Heart left ventricle (tissue), 16 donors: ENCODE data around the gene SREBF1. TPM values are rescaled to one million over a fixed set of nuclear protein-coding genes. Genes with fewer than 3 reads are reported as not detected.

ENCODE experiments used
- ATAC-seq, 4 donors: fragments of 200-7000 bp; cut with Tn5 transposase; one replicate each; pipeline ENCODE4 v1.9.1; 2020 to 2022; ENCODE audit warnings: moderate library complexity in 4 of 4, mild to moderate bottlenecking in 3 of 4, moderate number of reproducible peaks in 1 of 4
- DNase-seq, 5 donors: peaks; one replicate each; pipeline ENCODE4 v3.0.0-alpha.2; 2020
- H3K27ac ChIP-seq, 12 donors: fragments of 200-600 bp; sonication (generic) in 4 of 12; one replicate each; pipeline versions ENCODE4 v1.5.0 to v1.8.0; 2016 to 2022; ENCODE audit warnings: mild to moderate bottlenecking in 2 of 12
- H3K27me3 ChIP-seq, 9 donors: fragments of 200-600 bp; sonication (generic) in 2 of 9; one replicate each; pipeline versions ENCODE4 v1.5.1 to v1.8.0; 2016 to 2022; ENCODE audit warnings: mild to moderate bottlenecking in 3 of 9
- H3K36me3 ChIP-seq, 9 donors: fragments of 200-600 bp; sonication (generic) in 2 of 9; one replicate each; pipeline versions ENCODE4 v1.5.0 to v1.8.0; 2018 to 2022; ENCODE audit warnings: mild to moderate bottlenecking in 2 of 9
- H3K4me1 ChIP-seq, 12 donors: fragments of 200-600 bp; sonication (generic) in 4 of 12; one replicate each; pipeline versions ENCODE4 v1.5.0 to v1.8.0; 2016 to 2022; ENCODE audit warnings: mild to moderate bottlenecking in 3 of 12
- H3K4me3 ChIP-seq, 12 donors: fragments of 200-600 bp; sonication (generic) in 4 of 12; one replicate each; pipeline versions ENCODE4 v1.5.0 to v1.8.0; 2017 to 2022; ENCODE audit warnings: mild to moderate bottlenecking in 9 of 12, moderate library complexity in 4 of 12
- H3K9me3 ChIP-seq, 12 donors: fragments of 200-600 bp; sonication (generic) in 4 of 12; one replicate each; pipeline versions ENCODE4 v1.5.0 to v1.8.0; 2016 to 2022; ENCODE audit warnings: mild to moderate bottlenecking in 1 of 12
- CTCF ChIP-seq, 12 donors: fragments of 200-600 bp; sonication (generic) in 4 of 12; IDR thresholded peaks; one replicate each; pipeline versions ENCODE4 v1.5.0 to v1.8.0; 2018 to 2022; ENCODE audit warnings: antibody characterized with exemption in 12 of 12, mild to moderate bottlenecking in 5 of 12
- POLR2A ChIP-seq, 2 donors: fragments of 450-650 bp; IDR thresholded peaks; one replicate each; pipeline ENCODE4 v1.6.1; 2017; ENCODE audit warnings: antibody characterized with exemption in 2 of 2, mild to moderate bottlenecking in 2 of 2, moderate library complexity in 2 of 2
- WGBS, 4 donors: extraction: QIAGEN DNeasy Blood & Tissue Kit in 2 of 4; methylation state at CpG; one replicate each; pipeline versions ENCODE4 v1.1.5 to v1.1.7; 2013 to 2018; 5-methylcytosine and 5-hydroxymethylcytosine counted together
- intact Hi-C, 10 donors: fragments of 100-400 bp; cut with DNase I; formaldehyde crosslinking; loops; one replicate each; pipeline versions ENCODE4 v1.11.1 to v1.14.2; 2022
- polyA plus RNA-seq, 2 donors: library from polyadenylated mRNA; stranded (reverse); fragments of 200-250 nt; gene quantifications; one replicate each; pipeline ENCODE4 v1.2.3, GENCODE V29; 2013
- total RNA-seq, 9 donors: library from RNA; depleted of rRNA in 2 of 9; stranded (reverse); fragments of >200 nt in 2 of 9; fragmentation: NEBNext Ultra II Directional in 3 of 9; extraction: Animal tissue kit (Norgen Biotek cat#: 25700) in 3 of 9; gene quantifications; one replicate each; pipeline versions ENCODE4 v1.1.0 to v1.2.4, GENCODE V29; 2016 to 2023
- donor health status: ischemic (EF 13 %, LVEDD 7.1; RV severe dilation, severe dysfunction).
- donor health status: healthy with polysubstance abuse.
- donor health status: DM: no; HTN: yes; CAD: no.
- donor health status: DM: no; HTN: no; CAD: no.
- donor health status: ischemic (EF 25% LVEDD 6.9; RV normal size, moderate dysfunction).
- donor health status: ischemic (EF 25% LVEDD 5.7; RV mildly dilated, moderate dysfunction).
- donor health status: healthy.
- donor health status: DM: yes; HTN: yes; CAD: no.
- donor health status: ischemic (EF 35%, LVEDD 5.7; RV mildly dilated, moderate dysfunction).
- donor health status: nonischemic (EF 11% LVEDD 7.7; RV severe dilation, severe dysfunction).
- donor health status: DM: yes; HTN: yes; CAD: no.
- donor health status: PGD.
- donor health status: ischemic (EF 29% LVEDD 5.4; RV normal size, mild dysfunction).
- donor health status: nonischemic (EF 23%, LVEDD 6.1; RV moderate dilation, normal function).

SREBF1 gene
- total and polyA plus RNA-seq, 11 donors: 12.8 to 55.2 (median 21.4) TPM

GRCh38 chr17:17780922-17781590 lies 55.7 kb downstream of the SREBF1 start:
- peaks cover 0 to 15% (median 0%) of the 10 kb centered on the region in 9 donors for H3K27me3 ChIP-seq
- intact Hi-C loops: loop anchor here in 5 of 10 donors (5.0 to 10.0 kb wide), 5 partner anchors 46 to 99 kb away; partner anchors contain the start of gene RAI1 (in 3 of the 5)
- no peaks in the 10 kb centered on the region for H3K9me3 ChIP-seq
- H3K36me3 ChIP-seq: peaks cover 0 to 3% (median 0%) of the 10 kb centered on the region in 9 donors
- ATAC-seq (peak in 2 of 4 donors; percentile 1), DNase-seq (no peak)
- 36 to 48% (median 42%) methylated on average over 9 to 11 of the region's 11 CpGs for WGBS, 4 donors
- peaks cover 7 to 85% (median 66%) of the 10 kb centered on the region in 12 donors for H3K4me1 ChIP-seq
- H3K4me3 ChIP-seq: peak overlapping the region in 9 of 12 donors; percentile 47 to 73 (median 63)
- peak overlapping the region; percentile 80 to 98 (median 92) for H3K27ac ChIP-seq
- TF ChIP-seq POLR2A (IDR thresholded peaks at IDR 0.05) (no peak), CTCF (IDR thresholded peaks at IDR 0.05) (peak in 2 of 12 donors; percentile 18 to 22)

GRCh38 chr17:17779015-17779611 lies 57.7 kb downstream of the SREBF1 start:
- H3K4me1 ChIP-seq: peaks cover 1 to 74% (median 57%) of the 10 kb centered on the region in 12 donors
- ATAC-seq: peak in 3 of 4 donors; percentile 7 to 23 (median 16)
- WGBS, 4 donors: 34 to 55% (median 49%) methylated on average over 10 to 16 of the region's 16 CpGs

DNA sequence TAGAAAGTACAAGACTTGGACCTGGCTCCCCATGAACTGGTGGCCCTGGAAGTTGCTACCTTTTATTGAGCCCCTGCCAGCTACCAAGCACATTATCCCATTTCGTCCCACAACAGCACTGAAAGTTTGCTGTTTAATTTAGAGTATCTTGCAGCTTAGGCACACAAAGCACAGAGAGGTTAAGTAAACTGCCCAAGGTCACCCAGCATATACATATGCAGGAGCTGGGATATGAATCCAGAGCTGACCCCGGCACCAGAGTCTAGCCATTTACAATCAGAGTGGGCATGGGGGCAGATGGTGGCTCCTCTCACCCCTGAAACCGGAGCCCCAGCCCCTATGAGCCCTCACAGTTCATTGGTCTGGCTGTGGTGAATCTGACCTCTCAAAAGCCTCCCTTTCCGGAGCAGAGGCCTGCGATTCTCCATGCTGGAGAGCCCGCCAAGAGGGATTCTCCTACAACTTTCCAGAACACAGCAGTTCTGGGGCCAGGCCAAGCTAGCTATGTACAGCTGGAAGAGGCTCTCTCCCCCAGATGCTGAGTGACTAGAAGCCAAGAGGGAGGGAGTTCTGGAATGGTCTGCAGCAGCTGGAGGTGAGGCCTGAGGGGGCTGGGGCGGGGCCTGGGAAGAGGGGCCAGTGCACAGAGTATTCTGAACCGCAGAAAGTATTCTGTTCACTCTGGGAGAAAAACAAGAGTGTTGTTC lies 58.3 kb downstream of the SREBF1 start:
- Histone ChIP-seq H3K36me3 (peaks cover 0 to 3% (median 0%) of the 10 kb centered on the region in 9 donors), H3K27me3 (peaks cover 0 to 13% (median 0%) of the 10 kb centered on the region in 9 donors), H3K27ac (peak overlapping the region; percentile 11 to 98 (median 85)), H3K9me3 (no peaks in the 10 kb centered on the region), H3K4me3 (no peak overlapping the region), H3K4me1 (peaks cover 0 to 74% (median 53%) of the 10 kb centered on the region in 12 donors)
- intact Hi-C loops: loop anchor here in 1 of 10 donors (10.0 kb wide), 1 partner anchor 94 kb away; the partner anchor contains the start of gene RAI1
- ATAC-seq: peak; percentile 16 to 59 (median 36)
- WGBS, 4 donors: 44 to 50% (median 47%) methylated on average over 4 to 8 of the region's 8 CpGs
- peak; percentile 86 to 92 (median 88) for DNase-seq
- no peak for TF ChIP-seq POLR2A (IDR thresholded peaks at IDR 0.05)

More at GRCh38 chr17:17779015-17779611, 57.7 kb downstream of the SREBF1 start:
- Histone ChIP-seq H3K36me3 (peaks cover 0 to 3% (median 0%) of the 10 kb centered on the region in 9 donors), H3K27me3 (peaks cover 0 to 15% (median 0%) of the 10 kb centered on the region in 9 donors), H3K27ac (peak overlapping the region; percentile 11 to 98 (median 85)), H3K9me3 (no peaks in the 10 kb centered on the region), H3K4me3 (no peak overlapping the region)
- intact Hi-C loops: loop anchor here in 1 of 10 donors (10.0 kb wide), 1 partner anchor 94 kb away; the partner anchor contains the start of gene RAI1
- TF ChIP-seq POLR2A (IDR thresholded peaks at IDR 0.05) (no peak), CTCF (IDR thresholded peaks at IDR 0.05) (no peak)
- peak in 4 of 5 donors; percentile 43 to 63 (median 60) for DNase-seq

- peaks cover 0 to 67% (median 48%) of the 10 kb centered on the region in 12 donors for H3K4me1 ChIP-seq
- no peak overlapping the region for H3K27ac ChIP-seq
- H3K36me3 ChIP-seq: peaks cover 0 to 3% (median 0%) of the 10 kb centered on the region in 9 donors
- H3K27me3 ChIP-seq: peaks cover 0 to 4% (median 0%) of the 10 kb centered on the region in 9 donors
- TF ChIP-seq CTCF (IDR thresholded peaks at IDR 0.05) (no peak), POLR2A (IDR thresholded peaks at IDR 0.05) (no peak)
- 72 to 96% (median 83%) methylated on average over 3 of the region's 3 CpGs for WGBS, 4 donors
- ATAC-seq (no peak), DNase-seq (no peak)
- H3K9me3 ChIP-seq: no peaks in the 10 kb centered on the region
- no peak overlapping the region for H3K4me3 ChIP-seq
- intact Hi-C loops: loop anchor here in 1 of 10 donors (10.0 kb wide), 1 partner anchor 92 kb away; the partner anchor contains the start of gene RAI1
Measured at GRCh38 chr17:17776889-17777288, 59.9 kb downstream of the SREBF1 start.
